GM10266 (cell line): ENCODE results near the gene TLR2.

Experiments
- DNase-seq: peaks from one replicate; pipeline ENCODE4 v3.0.0; 2012; ENCODE audit errors: extremely low spot score
- CTCF ChIP-seq: IDR thresholded peaks from 2 replicates; pipeline ENCODE4 v1.5.1; 2012; ENCODE audit warnings: mild to moderate bottlenecking, low read depth; ENCODE audit not compliant: control insufficient read depth, insufficient read depth; ENCODE audit errors: missing control alignments

The TLR2 gene

GRCh38 chr4:153731239-153731638, 47.2 kb downstream of the TLR2 start:
- no peak for TF ChIP-seq CTCF
- no peak for DNase-seq

- TF ChIP-seq CTCF, result no peak
- DNase-seq, result no peak
Observed at GRCh38 chr4:153733751-153734448, 49.8 kb downstream of the TLR2 start.

- DNase-seq, result no peak
- TF ChIP-seq CTCF, result no peak
Observed at GRCh38 chr4:153735906-153736461, 51.9 kb downstream of the TLR2 start.

- DNase-seq, result no peak
- no peak for TF ChIP-seq CTCF
Observed at GRCh38 chr4:153741541-153741940, 57.5 kb downstream of the TLR2 start.

- DNase-seq, result no peak
- no peak for TF ChIP-seq CTCF
Observed at GRCh38 chr4:153745651-153746050, 61.6 kb downstream of the TLR2 start.

GRCh38 chr4:153747406-153747955, 63.4 kb downstream of the TLR2 start:
- no peak for TF ChIP-seq CTCF
- DNase-seq, result no peak

GRCh38 chr4:153748378-153748777, 64.3 kb downstream of the TLR2 start:
- TF ChIP-seq CTCF, result no peak
- no peak for DNase-seq
